Psoas muscle (tissue), 8 donors: Measurements from ENCODE around the gene MADD. TPM values are rescaled to one million over a fixed set of nuclear protein-coding genes. Genes with fewer than 3 reads are reported as not detected.

Experiments used
- ATAC-seq, 4 donors: fragments of 200-7000 bp; cut with Tn5 transposase; one replicate each; pipeline ENCODE4 v1.9.1; 2020; ENCODE audit warnings: moderate library complexity in 3 of 4, mild to moderate bottlenecking in 2 of 4
- DNase-seq, 2 donors: peaks; one replicate each; pipeline ENCODE4 v3.0.0-alpha.2; 2020
- H3K27ac ChIP-seq: fragments of 200-600 bp; one replicate; pipeline ENCODE4 v1.8.0; 2022
- H3K27me3 ChIP-seq, 3 donors: fragments of 200-600 bp in 1 of 3; one replicate each; pipeline versions ENCODE4 v1.6.1 to v1.8.0; 2013 to 2022; ENCODE audit warnings: low read length in 2 of 3, mild to moderate bottlenecking in 2 of 3, moderate library complexity in 1 of 3; ENCODE audit not compliant: insufficient read depth in 3 of 3
- H3K36me3 ChIP-seq, 2 donors: fragments of 200-600 bp in 1 of 2; one replicate each; pipeline versions ENCODE4 v1.6.1 to v1.8.0; 2013 to 2022; ENCODE audit warnings: low read depth in 1 of 2, mild to moderate bottlenecking in 1 of 2, moderate library complexity in 1 of 2; ENCODE audit not compliant: insufficient read depth in 1 of 2
- H3K4me1 ChIP-seq: fragments of 200-600 bp; one replicate; pipeline ENCODE4 v1.8.0; 2022
- H3K4me3 ChIP-seq: fragments of 200-600 bp; one replicate; pipeline ENCODE4 v1.8.0; 2022; ENCODE audit warnings: mild to moderate bottlenecking
- H3K9me3 ChIP-seq: fragments of 200-600 bp; one replicate; pipeline ENCODE4 v1.8.0; 2022
- WGBS, 3 donors: extraction: QIAGEN DNeasy Blood & Tissue Kit; methylation state at CpG; one replicate each; pipeline versions ENCODE4 v1.1.6 to v1.1.7; 2013; 5-methylcytosine and 5-hydroxymethylcytosine counted together
- intact Hi-C, 2 donors: fragments of 100-400 bp; cut with DNase I; formaldehyde crosslinking; loops; one replicate each; pipeline versions ENCODE4 v1.11.0 to v1.14.2; 2022
- polyA plus RNA-seq, 3 donors: library from polyadenylated mRNA; stranded (reverse); fragments of 200-250 nt; gene quantifications; one replicate each; pipeline ENCODE4 v1.2.3, GENCODE V29; 2013
- total RNA-seq, 4 donors: library from RNA; stranded (reverse); fragmentation: NEBNext Ultra II Directional in 2 of 4; extraction: Animal tissue kit (Norgen Biotek cat#: 25700) in 2 of 4; gene quantifications; one replicate each; pipeline versions ENCODE4 v1.2.1 to v1.2.4, GENCODE V29; 2021 to 2023
- TF ChIP-seq, protein P1 (sequence below): fragments of 200-600 bp; IDR thresholded peaks from one replicate; pipeline ENCODE4 v1.8.0; 2022; ENCODE audit warnings: antibody characterized with exemption
- donor health status: healthy with polysubstance abuse.
- donor health status: DM: no; HTN: no; CAD: no; lungs with moderate emphysema.
- donor health status: Bipolar disorder and iron deficiency.
- donor health status: healthy.
- donor health status: DM: yes; HTN: yes; CAD: no.
- donor health status: DM: no; HTN: no; CAD: no.
- donor health status: DM: no; HTN: no; CAD: no.
- donor health status: DM: yes; HTN: yes; CAD: no.

The MADD gene
- total and polyA plus RNA-seq, 7 donors = 11.5 to 33.6 (median 19.5) TPM

GRCh38 chr11:47244448-47245350, 25.2 kb upstream of the MADD start:
- H3K4me1 ChIP-seq = peaks cover 15% of the 10 kb centered on the region
- no peak overlapping the region for H3K27ac ChIP-seq
- H3K9me3 ChIP-seq = no peaks in the 10 kb centered on the region
- DNase-seq = peak in 1 of 2 donors; percentile 54
- intact Hi-C loops = loop anchor here in 1 of 2 donors (5.0 kb wide), 1 partner anchor 57 kb away; the partner anchor contains the start of gene PACSIN3
- H3K36me3 ChIP-seq = peaks cover 4 to 80% of the 10 kb centered on the region in 2 donors
- H3K4me3 ChIP-seq = no peak overlapping the region
- 90 to 92% (median 91%) methylated on average over 23 of the region's 23 CpGs for WGBS, 3 donors
- no peaks in the 10 kb centered on the region for H3K27me3 ChIP-seq
- TF ChIP-seq, protein P1, sequence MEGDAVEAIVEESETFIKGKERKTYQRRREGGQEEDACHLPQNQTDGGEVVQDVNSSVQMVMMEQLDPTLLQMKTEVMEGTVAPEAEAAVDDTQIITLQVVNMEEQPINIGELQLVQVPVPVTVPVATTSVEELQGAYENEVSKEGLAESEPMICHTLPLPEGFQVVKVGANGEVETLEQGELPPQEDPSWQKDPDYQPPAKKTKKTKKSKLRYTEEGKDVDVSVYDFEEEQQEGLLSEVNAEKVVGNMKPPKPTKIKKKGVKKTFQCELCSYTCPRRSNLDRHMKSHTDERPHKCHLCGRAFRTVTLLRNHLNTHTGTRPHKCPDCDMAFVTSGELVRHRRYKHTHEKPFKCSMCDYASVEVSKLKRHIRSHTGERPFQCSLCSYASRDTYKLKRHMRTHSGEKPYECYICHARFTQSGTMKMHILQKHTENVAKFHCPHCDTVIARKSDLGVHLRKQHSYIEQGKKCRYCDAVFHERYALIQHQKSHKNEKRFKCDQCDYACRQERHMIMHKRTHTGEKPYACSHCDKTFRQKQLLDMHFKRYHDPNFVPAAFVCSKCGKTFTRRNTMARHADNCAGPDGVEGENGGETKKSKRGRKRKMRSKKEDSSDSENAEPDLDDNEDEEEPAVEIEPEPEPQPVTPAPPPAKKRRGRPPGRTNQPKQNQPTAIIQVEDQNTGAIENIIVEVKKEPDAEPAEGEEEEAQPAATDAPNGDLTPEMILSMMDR = no peak
- no peak for ATAC-seq

DNA sequence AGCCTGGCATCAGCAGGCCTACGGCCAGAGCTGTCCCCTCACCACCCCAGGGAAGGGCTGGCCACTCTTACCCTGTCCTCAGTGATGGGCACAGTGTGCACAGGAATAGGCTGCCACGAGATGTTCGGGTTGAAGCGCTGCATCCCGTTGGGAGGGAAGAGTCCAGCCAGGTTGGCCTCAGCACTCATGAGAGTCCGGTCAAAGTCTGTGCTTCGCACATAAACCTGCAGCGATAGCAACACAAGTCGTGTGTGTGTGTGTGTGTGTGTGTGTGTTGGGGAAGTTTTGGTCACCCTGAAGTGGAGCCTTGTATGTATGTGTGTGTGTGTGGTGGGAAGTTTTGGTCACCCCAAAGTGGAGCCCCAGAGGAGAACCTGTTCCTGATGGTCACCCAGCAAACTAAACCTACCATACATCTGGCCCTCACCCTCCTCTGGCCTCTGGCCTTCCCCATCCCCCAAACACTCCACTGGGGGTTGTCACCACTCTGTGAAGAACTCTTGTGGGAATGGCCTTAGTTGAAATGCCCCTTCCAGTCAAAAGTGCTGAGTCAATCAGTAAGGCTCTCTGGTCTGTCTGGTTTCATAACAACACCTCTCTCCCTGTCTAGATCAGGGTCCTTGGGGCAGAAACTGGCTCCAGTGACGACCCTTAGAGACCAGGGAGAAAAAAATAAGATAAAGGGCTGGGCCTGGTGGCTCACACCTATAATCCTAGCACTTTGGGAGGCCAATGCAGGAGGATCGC, 24.1 kb upstream of the MADD start:
- Histone ChIP-seq H3K9me3 (no peaks in the 10 kb centered on the region), H3K36me3 (peaks cover 0 to 69% of the 10 kb centered on the region in 2 donors), H3K27me3 (no peaks in the 10 kb centered on the region), H3K27ac (no peak overlapping the region), H3K4me1 (peaks cover 16% of the 10 kb centered on the region), H3K4me3 (no peak overlapping the region)
- DNase-seq (no peak), ATAC-seq (no peak)
- TF ChIP-seq, protein P1 = no peak
- WGBS, 3 donors = 83 to 90% (median 90%) methylated on average over 11 of the region's 11 CpGs
- intact Hi-C loops = loop anchor here in 1 of 2 donors (5.0 kb wide), 1 partner anchor 58 kb away; the partner anchor contains the start of gene PACSIN3

DNA sequence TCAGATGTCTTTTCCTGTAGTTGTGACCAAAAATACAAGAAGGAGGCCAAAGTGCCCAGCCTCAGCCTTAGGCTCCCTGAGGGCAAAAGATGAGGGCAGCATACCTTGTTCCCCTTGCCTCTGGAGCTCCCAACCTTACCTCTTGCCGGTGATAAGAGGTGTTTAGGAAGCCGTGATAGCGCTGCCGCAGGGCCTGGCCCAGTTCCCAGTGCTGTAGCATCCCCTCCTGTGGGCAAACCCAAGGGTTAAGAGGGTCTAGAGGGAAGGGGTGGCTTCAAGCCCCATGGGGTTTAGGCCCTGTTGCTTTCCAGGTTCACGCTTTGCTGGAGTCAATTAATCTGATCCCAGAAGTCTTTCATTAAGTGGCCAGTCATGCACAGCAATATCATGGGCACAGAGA, 22.4 kb upstream of the MADD start:
- H3K4me3 ChIP-seq = peak overlapping the region; percentile 66

DNA sequence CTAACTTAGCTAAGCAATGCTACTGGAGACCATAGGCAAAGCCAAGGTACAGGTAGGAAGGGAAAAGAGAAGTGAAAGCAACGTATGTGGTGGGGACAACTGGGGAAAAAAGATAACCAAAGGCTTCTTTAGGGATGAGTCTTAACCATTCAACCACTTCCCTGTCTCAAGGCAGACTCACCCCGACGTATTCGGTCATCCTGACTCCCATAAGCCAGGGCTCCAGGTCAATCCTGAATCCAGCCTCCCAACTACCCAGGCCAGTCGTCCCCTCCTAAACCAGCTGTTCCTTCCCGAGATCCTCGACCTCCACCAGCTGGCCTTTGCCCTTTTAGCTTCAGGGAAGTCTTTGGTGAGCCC, 21.6 kb upstream of the MADD start:
- ATAC-seq (peak; percentile 47 to 66 (median 56)), DNase-seq (no peak)
- TF ChIP-seq, protein P1 = no peak
- no peaks in the 10 kb centered on the region for H3K9me3 ChIP-seq
- no peaks in the 10 kb centered on the region for H3K27me3 ChIP-seq
- peaks cover 16% of the 10 kb centered on the region for H3K4me1 ChIP-seq
- peak overlapping the region; percentile 89 for H3K27ac ChIP-seq
- peak overlapping the region; percentile 66 for H3K4me3 ChIP-seq
- WGBS, 3 donors = 1 to 3% (median 1%) methylated on average over 7 of the region's 7 CpGs
- intact Hi-C loops = loop anchor here in 1 of 2 donors (5.0 kb wide), 1 partner anchor 61 kb away; the partner anchor contains the start of gene PACSIN3
- H3K36me3 ChIP-seq = peaks cover 0 to 44% of the 10 kb centered on the region in 2 donors

More for the DNA sequence above, 22.4 kb upstream of the MADD start:
- Histone ChIP-seq H3K9me3 (no peaks in the 10 kb centered on the region), H3K27me3 (no peaks in the 10 kb centered on the region), H3K4me1 (peaks cover 16% of the 10 kb centered on the region), H3K27ac (peak overlapping the region; percentile 89), H3K36me3 (peaks cover 0 to 52% of the 10 kb centered on the region in 2 donors)
- TF ChIP-seq, protein P1 = no peak
- DNase-seq (no peak), ATAC-seq (no peak)
- intact Hi-C loops = loop anchor here in 1 of 2 donors (5.0 kb wide), 1 partner anchor 60 kb away; the partner anchor contains the start of gene PACSIN3
- 89 to 90% (median 90%) methylated on average over 5 of the region's 5 CpGs for WGBS, 3 donors
